SW 1271 (cell line): ENCODE data around the gene SERINC5.

Experiments
- DNase-seq, 2 experiments: peaks; one replicate each; lab custom pipeline; 2025; lab: John Stamatoyannopoulos, UW

Gene SERINC5

GRCh38 chr5:80067016-80067415 is 188.8 kb downstream of the SERINC5 start:
- no peak for DNase-seq

GRCh38 chr5:80064124-80064523 is 191.7 kb downstream of the SERINC5 start:
- no peak for DNase-seq
